Gastrocnemius medialis (tissue), 4 donors: ENCODE results near the gene UNC5B.

Experiments used
- CTCF ChIP-seq, 5 experiments: fragments of 450-650 bp in 3 of 5; fragments of 200-600 bp in 2 of 5; sonication (generic) in 2 of 5; IDR thresholded peaks in 4 of 5; conservative IDR thresholded peaks in 1 of 5; 1 replicate in 4 of 5; 2 replicates in 1 of 5; pipeline ENCODE4 v1.5.1; 2016 to 2019; ENCODE audit warnings: antibody characterized with exemption in 5 of 5, mild to moderate bottlenecking in 3 of 5, moderate library complexity in 3 of 5
- POLR2A ChIP-seq, 2 donors: fragments of 450-650 bp; IDR thresholded peaks; one replicate each; pipeline ENCODE4 v1.6.1; 2017; ENCODE audit warnings: antibody characterized with exemption in 2 of 2, mild to moderate bottlenecking in 2 of 2, moderate library complexity in 2 of 2

- TF ChIP-seq CTCF (IDR thresholded peaks at IDR 0.05 in 4 of 5, conservative IDR thresholded peaks at IDR 0.05 in 1 of 5) (no peak), POLR2A (IDR thresholded peaks at IDR 0.05) (no peak)
Measured at GRCh38 chr10:71241830-71242621, 29.7 kb downstream of the UNC5B start.
